ENCODE measurements around the gene HOXA9.

Gene HOXA9

DNA sequence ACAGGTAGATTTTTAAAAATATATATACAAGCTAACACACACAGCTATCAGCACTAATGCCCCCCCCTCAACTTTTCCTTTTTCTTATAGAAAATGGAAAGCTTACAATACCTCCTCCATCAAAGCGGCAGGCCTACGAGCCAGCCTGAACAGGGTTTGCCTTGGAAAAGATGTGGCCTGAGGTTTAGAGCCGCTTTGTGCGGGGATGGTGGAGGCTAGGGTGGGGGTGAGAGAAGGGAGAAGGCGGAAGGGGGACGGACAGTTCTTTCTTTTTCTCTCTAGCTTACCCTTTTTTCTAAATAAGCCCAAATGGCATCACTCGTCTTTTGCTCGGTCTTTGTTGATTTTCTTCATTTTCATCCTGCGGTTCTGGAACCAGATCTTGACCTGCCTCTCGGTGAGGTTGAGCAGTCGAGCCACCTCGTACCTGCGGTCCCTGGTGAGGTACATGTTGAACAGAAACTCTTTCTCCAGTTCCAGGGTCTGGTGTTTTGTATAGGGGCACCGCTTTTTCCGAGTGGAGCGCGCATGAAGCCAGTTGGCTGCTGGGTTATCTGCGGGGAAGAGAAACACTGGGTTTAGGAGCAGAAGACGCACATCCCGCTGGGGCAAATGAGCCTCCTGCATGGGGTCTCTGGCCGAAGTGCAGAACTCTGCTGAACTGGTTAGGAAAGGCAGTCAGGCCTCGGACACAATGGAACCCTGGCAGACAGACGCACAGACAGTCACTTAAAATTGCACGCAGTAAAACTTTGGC lies 1.9 kb downstream of the HOXA9 start:
- DNase-seq = no peak

DNA sequence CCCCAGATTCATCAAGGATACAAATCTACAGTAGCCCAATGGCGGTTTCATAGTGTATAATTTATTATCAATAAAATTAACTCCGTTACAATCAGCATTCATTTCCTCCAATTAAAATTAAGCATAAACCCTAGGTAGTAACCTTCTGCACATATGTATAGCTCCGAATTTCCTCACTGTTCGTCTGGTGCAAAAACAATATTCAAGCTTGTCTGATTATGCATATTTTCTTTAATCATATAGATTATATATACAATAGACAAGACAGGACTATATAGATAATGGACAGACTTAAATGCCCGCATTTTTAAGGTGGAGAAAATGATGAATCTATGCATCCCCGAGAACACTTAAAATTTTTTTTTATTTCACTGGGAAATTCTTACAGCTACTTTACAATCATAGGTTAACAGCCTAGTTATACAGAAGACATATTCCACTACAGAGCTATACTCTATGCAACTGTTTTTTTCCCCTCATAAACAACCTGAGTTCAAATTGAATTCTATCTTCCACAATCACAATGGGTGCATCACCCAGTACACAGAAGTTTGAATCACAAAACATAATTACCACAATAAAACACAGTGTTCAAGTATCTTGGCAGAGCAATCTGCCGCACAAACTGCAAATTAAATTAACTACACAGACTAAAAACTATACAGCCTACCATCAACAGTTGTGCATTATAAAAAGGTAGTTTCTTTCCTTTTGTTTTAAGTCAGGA lies 2.6 kb downstream of the HOXA9 start:
- no peak for DNase-seq

DNA sequence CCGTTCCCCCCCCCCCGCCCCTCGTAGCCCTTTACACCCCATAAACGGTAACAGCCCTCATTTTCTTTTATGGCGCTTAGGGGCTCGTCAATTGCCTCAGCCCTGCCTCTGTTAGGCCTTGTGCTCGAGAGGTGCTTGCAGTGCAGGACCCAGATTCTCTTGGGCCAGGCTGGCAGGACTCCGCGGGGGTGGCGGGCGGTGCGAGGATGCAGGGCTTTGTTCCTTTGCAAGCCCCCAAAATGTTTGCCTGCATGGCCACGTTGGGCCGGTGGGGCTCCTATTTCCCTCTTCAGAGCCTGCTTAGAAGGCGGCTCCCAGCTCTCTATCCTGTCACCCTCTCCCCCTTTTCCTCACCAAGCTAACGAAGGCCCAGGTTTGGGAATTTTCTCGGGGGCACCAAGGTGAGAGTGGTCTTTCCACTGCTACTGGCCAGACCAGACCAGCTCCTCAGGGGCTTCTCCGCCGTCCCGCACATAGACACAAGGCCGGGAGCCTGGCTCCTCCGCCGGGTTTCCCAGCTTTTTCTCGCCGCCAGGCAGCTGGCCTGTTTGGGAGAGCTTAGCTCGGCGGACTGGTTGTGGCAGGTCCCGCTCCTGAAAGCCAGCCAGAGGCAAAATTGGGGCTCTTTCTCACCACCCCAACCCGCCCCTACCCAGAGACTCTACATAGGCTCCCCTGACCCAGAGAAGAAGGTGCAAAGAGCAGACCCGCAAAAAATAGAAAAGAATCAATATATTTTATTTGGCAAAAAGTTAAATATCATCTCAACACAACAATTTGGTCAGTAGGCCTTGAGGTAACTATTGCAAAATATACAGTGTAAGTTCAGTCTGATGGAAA lies 3.4 kb downstream of the HOXA9 start:
- DNase-seq = no peak

DNA sequence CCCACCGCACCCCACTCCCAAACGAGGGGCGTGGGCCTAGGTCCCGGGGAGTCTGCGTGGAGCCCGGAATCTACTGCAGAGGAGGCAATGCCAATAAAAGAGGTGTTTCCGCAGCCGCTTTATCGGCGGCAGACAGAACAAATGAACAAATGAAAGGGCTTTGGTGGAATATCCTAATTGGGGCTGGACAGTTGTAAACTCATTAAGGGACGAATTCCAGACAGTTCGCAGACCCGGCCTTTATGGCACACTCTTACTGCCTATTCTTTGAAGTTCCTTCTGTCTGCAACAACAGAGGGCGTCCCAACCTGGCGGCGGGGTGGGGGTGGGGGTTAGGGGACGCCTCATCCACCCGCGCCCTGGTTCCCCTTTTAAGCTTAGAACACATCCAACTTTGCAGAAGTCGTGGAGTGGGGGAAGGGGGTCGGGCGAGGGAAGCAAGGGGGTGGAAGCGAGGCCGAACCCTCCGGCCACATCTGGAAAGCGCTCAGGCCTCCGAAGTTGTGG lies 4.1 kb downstream of the HOXA9 start:
- DNase-seq = no peak

DNA sequence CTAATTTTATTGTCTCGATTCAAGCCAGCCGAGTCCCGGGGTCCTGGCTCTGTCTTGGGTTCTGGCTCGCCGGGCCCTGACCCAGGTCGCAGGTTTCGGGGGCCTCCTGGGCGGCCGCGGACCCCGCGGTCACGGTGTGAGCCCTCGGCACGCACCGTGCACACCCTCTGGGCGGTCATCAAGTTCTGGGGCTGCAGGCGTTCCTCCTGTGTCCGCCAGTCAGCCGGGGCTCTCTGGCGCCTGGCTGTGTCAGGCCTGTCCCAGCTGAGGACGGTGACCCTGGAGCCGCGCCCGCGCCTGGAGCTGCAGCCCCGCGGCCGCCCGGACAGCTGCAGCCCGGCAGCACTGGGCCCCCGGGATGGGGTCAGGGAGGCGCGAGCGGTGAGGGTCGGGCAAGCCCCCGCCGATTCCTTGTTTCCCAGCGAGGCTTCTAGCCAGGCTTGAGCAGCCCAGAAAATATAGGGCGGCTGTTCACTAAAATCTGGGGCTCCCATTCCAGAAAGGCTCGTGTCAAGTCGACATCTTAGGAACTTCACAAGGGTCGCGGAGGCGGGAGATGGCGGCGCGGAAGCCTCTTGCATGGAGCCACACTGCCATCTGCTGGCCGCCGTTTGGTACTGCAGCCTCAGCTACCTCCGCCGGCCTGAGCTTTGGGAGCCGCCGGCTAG lies 4.7 kb downstream of the HOXA9 start:
- DNase-seq = peak; percentile 80 to 83

DNA sequence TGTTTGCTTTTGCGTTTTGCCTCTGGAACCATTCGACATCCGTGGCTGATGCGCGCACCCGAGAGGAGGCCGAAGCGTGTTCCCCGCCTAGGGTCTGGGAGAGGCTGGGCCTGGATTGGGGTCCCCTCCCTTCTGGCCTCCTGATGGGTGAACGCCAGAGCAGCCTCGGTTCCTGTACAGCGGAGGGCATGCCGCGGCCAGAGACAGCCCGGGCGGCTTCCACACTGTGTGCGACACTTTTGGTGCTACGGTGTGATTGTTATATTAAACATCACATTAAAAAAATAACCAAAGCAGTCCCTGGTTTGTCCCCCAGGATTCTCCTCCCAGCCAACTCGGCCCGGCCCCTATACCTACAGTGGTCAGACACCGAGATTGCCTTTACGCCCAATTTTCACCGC lies 5.2 kb downstream of the HOXA9 start:
- DNase-seq = no peak

DNA sequence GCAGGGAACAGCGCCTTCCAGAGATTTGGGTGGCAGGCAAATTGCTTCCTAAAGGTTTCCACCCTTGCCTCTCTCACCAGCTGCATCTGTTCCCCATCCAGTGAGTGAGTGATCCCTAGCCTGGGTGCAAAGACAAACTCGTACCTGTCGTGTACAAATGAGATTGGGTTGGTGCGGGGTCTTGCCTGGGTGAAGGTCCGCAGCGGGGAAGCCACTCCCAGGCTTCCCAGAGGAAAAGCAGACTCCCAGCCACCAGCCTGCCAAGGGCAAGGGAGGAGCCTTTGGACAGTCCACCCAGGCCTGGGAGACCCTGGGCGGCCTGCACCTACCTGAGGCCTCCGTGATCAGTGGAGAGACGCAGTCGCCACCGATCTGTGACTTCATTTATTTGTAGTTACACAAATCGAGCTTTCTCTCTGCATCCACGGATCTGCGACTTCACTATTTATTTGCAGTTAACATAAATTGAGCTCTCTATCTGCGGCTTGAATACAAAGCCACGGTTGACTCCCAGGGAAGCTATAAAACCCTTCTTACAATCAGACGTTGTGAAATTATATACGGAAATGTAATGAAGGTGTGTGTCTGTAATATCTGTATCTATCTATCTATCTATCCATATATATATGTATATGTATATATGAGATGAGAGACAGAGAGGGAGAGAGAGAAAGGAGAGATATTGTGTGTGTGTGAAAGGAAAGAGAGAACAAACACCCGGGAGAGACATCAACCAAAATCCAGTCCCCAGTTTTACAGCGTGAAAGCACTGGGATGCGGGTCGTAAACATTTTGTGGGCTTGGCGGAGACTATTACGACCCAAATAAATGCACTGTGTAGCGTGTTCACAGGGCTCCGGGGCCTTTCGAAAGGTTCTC lies 5.8 kb downstream of the HOXA9 start:
- DNase-seq = no peak

DNA sequence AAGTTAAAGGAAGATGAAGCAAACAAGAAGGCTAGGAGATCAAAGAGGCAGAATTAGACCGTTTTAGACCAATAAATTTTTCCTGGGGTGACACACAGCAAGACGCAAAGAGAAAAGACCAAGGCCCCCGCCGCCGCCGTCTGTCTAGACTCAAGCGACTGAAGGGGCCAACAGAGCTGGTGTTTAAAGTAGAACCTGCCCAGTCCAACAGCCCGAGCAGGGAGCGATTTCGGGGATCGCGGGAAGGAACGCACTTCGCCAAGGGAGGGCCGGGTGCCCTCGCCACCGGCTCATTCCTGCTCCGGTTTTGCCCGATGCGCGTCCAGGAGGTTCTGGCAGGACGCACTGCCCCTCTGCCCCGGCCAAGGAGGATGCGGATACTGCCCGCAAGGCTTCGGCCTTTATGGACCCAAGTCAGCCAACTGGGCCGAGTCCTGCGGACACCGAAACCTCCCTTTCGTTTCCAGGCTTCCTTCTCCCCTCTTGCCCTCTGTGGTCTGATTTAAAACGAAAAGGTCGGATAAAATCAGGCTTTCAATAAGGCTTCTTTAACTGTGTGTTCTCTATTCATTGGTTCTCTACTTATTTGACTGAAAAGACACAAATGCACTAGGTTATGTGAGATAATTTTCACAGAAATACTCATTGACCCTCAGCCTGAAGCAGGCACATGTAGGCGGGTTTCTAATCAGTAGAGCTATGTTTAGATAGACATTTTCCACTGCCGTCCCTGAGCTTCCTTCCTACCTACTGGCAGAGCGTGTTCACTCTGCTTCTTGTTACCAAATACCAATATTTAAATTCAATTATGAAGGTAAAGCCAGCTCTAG lies 6.7 kb downstream of the HOXA9 start:
- DNase-seq = no peak

DNA sequence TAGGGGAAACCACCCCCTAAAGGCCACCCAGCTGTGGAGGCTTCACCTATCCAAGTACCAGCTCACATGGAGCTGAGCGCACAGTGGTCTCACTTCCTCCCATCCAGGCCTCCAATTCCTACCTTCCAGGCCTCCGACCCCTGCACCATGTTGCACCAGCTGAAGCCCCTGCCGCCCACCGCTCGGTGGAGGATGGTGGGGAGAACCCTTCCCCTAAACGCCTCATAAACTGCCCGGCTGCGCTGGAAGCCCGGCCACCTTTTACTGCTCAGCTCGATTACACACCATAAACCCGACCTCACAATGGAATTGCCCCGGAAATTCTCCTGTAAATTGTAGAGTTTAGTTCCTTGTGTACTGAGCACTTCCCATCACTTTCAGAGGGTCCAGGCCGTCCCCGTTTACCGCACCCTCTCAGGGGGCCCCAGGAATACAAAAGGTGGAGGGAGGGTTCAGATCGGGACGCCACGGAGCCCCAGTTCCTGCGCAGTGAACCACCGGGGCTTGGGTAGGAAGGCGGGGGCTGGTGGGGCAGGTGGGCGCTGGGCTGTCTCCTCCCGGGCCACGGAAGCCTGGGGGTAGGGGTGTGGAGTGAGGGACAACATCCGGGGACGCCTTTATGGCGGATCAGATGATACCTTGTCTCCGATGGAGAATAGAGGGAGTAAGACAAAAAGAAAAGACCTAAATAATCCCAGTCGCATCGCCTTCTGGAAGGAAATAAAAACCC lies 7.5 kb downstream of the HOXA9 start:
- DNase-seq = no peak

DNA sequence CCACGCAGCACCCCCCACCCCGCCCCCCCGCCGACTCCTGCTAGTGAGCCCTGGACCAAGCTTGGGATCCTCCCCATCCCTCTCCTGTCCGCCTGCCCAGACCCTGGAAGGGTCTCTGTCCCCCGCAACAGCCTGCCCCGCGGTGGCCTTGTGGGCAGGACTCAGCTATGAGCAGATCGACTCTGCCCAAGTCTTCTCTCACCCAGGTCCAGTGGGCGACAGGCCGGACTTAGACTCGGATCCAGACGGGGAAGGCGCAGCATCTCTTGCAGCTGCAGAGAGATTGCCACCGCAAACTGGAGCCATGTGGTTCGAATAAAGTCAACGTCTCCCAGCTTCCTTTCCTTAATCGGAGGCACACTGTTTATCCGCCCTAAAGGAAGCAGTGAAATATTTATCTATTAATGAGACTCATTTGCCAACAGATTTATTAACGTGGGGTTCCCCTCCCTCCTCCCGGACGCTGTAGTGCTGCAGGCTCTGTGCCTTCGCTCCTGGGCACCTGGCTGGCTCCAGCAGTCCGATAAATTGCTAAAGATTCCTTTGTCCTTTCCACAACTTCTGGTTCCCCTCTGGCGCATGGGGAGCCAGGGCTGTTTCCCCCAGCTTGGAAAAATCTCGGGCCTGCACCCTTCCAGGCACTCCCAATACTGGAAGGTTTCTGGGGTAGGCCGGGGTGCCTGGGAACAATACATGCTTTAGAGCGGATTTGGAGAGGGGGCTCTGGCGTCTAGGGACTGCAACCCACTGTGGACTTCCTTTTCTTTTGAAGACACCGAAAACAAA lies 8.2 kb downstream of the HOXA9 start:
- no peak for DNase-seq

DNA sequence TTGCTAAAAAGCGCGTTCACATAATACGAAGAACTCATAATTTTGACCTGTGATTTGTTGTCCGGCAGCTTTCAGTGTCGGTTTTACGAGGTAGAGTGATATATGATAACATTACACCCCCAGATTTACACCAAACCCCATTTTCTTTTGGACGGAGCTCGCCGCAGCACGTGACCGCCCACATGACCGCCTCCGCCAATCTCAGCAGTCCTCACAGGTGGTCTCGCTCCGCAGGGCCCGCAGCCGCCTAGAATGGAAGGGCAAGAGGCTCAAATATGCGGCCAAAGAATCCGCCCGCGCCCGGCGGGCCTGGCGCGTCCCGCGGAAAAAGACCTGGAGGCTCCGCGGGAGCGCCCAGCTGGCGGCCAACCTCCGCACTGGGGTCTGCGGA lies 8.8 kb downstream of the HOXA9 start, which contains the start of gene HOXA7:
Gene HOXA7, minus strand, starts transcription at position 168 of the 391 bp plus-strand sequence. Its CDS starts 130 bp downstream, at position 38.
- DNase-seq = no peak

DNA sequence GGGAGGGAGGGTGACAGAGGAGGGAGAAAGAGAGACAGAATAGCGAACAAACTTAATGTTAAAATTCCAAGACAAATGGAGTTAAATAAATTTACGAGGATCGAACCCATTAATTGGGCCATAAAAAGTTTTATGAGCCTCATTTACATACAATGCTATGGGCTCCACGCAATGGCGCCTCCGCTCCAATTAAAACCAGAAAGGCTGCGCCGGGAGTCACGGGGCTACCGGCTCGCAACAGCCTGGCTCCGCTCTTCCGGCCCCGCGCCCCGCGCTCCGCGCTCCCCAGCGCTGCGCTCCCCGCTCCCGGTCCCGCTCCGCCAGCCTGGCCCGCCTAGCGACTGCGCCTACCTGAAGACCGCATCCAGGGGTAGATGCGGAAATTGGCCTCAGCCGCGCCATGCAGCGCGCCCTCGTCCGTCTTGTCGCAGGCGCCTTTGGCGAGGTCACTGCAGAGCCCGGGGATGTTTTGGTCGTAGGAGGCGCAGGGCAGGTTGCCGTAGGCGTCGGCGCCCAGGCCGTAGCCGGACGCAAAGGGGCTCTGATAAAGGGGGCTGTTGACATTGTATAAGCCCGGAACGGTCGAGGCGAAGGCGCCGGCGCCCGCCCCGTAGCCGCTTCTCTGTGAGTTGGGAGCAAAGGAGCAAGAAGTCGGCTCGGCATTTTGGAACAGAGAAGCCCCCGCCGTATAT lies 9.4 kb downstream of the HOXA9 start:
- DNase-seq = no peak

DNA sequence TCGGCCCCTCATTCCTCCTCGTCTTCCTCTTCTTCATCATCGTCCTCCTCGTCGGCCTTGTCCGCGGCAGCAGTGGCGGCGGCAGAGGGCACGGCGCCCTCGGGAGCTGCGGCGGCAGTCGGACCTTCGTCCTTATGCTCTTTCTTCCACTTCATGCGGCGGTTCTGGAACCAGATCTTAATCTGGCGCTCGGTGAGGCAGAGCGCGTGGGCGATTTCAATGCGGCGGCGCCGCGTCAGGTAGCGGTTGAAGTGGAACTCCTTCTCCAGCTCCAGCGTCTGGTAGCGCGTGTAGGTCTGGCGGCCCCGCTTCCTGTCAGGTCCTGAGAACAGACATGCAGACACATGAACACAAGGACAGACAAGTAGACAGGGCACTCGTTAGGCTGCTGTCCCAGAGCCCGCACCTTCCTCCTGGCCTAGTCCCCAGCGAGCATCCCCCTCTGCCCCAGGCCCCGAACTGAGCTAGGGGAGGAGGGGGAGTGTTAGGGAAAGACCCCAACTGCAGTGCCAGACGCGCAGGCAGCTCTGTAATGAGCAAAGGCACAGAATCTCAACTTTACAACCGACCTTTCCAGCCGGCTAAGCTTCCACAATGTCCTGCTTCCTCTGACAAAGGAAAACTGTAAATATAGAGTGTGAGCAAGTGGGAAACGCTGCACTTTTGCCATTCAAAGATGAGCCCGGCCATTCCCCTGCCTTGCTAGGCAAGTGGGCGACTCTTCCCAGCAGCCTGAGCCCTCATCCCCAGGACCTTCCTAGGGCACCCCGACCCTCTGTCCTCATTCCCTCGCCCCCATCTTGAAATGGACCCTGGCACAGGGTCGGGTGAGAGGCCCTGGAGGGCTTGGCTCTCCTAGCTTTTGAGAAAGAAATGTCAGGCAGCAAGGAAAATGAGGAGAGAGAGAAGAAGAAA lies 10.2 kb downstream of the HOXA9 start:
- DNase-seq = peak; percentile 49 to 55

DNA sequence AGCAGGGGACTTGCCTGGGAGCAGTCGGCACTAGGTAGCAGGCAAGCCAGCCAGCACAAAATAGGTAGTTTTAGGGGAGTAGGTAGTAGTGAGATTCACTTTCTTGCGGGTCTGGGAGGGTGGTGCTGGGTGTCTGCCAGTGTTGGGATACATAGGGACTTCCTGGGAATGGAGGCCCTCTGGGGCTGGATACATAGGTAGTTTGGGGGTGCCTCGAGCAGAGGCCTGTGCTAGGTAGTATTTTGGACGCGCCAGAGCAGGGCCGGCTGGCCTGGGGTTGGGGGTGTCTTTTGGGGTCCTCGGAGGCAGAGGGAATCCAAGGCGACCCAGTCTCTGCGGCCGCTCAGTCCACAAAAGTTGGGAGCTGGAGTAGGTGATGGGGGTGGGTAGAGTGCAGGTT lies 11.0 kb downstream of the HOXA9 start:
- DNase-seq = no peak

DNA sequence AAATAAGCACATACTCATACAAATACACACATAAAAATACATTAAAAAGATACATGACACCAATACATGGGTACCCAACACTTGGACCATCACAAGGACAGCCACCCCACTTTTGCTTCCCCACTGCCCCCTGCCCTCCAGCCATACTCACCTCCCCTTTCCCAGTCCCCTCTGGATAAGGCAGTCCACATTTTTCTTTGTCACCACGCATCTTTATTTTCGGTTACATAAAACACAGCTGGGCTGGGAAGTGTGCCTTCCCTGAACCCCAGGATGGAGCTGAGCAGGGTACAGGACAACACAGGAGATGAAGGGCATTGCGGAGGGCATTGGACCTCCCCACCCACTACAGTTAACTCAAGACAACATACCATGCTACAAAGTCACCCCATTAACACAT lies 11.8 kb downstream of the HOXA9 start:
- no peak for DNase-seq

DNA sequence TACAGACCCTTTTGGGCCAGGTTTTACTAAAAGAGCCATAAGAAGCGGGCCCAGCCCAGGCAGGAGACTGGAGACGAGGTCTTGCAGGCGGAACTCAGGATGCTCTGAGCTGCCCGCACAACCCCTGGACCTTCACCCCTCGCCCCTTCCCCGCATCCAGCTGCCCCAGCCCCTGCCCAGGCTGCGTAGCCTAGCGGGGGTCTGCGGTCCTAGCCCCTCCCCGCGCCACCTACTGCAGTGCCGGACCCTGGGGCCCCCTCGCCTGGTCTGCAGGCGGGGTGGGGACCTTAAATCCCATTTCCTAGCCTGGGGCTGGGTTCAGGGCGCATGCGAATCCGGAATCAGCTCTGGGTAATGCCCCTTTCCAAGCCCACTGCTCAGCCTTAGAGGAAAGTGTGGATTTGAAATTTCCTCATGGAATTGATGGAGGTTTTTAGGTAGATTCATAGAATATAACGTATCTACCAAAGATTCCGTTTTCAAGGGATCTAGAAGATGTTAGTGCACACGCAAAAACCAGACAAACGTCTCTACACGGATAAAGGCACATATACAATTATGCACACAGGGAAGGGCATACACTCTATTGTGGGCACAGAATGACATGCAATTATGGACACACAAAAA lies 12.4 kb downstream of the HOXA9 start:
- DNase-seq = no peak
